NCI-H1930 (cell line): ENCODE data around the gene LRP1.

Experiments
- DNase-seq, 2 experiments: peaks; one replicate each; lab custom pipeline; 2025; lab: John Stamatoyannopoulos, UW

LRP1 gene

GRCh38 chr12:57236201-57236924 is 108.1 kb downstream of the LRP1 start:
- DNase-seq = no peak

GRCh38 chr12:57236925-57237595 is 108.8 kb downstream of the LRP1 start:
- DNase-seq = no peak

GRCh38 chr12:57237596-57237931 is 109.3 kb downstream of the LRP1 start:
- no peak for DNase-seq

- no peak for DNase-seq
These were observed 109.9 kb downstream of the LRP1 start for GRCh38 chr12:57237932-57238853.

- peak; percentile 76 to 92 for DNase-seq
These were observed 110.7 kb downstream of the LRP1 start for GRCh38 chr12:57238854-57239554.

DNA sequence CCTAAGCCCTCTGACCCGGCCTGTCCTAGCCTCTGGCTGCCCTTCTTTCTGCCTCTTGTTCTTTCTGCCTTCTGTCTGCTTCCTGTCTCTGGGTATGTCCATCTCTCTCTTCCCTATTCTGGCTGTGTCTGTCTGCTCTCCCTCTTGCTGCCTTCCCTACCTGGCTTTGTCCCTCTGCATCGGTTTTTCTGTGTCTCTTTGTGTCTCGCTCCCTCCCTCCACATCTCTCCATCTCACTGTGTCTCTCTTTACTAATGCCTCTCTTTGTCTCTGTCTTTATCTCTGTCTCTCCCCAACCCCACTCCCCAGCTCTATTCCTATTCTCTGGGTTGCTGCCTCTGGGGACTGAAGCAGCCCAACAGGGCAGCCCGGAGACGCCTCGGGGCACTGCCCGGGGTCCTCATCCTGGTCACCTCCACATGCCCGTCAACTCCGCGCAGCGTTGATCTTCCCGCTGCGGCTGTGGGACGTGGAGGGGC is 111.3 kb downstream of the LRP1 start:
- DNase-seq = peak in 1 of 2 experiments; percentile 58

DNA sequence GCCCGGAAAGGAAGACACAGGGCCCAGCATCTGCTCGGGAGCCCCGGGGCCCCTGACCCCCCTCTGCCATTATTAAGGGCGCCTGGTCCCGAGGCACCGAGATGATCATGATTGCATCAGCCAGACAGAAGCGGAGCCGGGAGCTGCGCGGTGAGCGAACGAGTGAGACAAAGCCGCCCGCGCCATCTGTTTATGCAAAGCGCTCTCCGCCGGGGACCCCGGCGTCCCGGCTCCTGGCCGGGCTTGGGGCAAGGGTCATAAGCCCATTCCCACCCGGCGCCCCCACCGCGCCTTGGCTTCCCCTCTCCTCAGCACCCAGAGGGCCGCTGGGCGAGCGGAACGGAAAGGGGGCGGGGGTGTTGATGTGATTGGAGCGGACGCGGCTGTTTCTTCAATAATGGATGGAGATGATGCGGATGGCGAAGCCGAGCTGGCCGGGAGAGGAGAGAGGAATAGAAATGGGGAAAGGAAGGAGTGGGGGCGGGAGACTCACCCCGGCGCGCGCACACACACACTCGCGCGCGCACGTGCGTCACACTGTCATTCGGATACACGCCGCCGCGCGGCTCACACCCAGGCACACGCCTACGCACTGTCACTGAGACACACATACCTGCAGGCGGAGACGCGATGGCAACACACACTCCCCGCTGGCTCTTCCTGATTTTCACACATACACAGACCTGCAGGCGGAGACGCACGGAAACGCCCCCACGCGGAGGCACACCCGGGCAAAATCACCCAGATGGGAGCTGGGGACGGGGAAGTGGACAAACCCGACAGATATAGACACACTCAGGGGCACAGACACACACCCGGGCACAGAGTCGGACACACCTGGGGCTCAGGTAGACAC is 112.0 kb downstream of the LRP1 start:
- DNase-seq = peak; percentile 72 to 83

DNA sequence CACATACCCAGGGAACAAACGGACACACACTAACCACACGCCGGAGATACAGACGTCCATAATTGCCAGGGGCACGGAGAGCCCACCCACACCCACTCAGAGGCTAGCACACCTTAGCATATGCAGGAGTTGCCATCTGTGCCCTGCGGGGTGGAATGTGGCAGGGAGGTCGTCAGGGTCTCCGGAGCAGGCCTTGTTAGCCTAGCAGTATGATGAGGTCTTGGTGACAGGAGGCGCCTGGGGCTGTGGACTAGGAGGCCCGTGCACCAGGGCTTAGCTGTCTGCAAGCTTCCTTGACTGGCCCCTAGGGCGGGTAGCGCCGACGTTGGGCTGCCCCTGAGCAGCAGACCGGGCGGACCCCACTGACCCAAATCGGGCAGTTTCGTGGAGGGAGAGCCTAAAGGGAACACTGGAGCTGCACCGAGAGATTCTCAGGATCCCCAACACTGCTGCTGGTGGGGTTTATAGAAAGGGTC is 112.7 kb downstream of the LRP1 start:
- DNase-seq = peak in 1 of 2 experiments; percentile 29

GRCh38 chr12:57241402-57242310 is 113.4 kb downstream of the LRP1 start:
- DNase-seq = no peak

DNA sequence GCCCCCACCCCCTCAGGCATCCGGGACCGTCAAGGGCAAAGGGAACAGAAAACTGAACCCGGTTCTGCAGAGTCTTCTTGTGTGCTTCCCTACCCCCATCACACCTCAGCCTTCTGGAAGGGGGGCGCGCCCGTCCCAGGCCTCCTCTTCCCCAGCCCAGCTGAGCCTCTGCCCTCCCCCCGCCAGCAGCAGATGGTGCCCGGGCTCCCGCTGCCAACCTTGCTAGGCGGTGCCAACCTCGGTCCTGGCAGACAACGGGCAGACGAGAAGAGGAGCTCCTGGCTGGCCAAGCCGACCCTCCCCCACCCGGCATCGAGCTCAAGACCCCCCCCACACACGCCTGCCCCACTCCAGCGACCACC is 114.0 kb downstream of the LRP1 start:
- no peak for DNase-seq

GRCh38 chr12:57242691-57243454 is 114.6 kb downstream of the LRP1 start:
- DNase-seq = peak; percentile 84 to 93

DNA sequence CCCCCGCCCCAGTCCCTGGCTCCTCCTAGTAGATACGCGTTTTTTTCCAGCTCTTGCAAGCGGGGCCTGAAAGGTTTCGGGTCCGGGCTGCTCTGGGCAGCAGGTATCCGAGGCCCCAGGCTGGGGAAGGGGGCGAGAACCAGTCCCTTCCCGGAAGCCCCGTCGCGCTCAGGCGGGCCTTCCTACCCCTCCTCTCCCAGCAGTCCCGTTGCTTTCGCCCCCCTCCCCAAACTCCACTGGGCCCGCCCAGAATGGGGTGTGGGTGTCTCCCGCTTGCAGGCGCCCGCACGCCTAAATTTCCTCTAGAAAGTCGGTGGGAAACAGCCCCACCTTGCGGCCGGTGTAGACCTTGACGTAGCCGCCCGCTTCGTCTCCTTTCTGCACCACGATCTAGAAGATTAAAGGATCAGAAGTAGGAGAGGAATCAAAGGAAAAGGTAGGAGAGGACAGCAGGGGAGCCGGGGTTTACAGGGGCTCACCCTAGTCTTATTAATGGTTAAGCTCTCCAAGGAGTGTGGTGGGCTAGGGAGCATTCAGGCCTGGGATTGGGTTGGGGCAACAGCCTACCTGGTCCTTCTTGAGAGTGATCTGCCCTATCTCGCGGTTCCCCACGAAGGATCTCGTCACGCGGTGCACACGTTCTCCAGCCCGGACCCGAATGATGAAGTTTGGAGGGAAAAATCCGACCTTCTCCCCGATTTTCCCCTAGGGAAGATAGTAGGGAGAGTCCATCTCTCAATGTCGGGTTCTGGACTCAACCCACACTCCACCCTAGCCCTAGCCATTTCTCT is 115.4 kb downstream of the LRP1 start:
- DNase-seq = peak; percentile 55 to 87

DNA sequence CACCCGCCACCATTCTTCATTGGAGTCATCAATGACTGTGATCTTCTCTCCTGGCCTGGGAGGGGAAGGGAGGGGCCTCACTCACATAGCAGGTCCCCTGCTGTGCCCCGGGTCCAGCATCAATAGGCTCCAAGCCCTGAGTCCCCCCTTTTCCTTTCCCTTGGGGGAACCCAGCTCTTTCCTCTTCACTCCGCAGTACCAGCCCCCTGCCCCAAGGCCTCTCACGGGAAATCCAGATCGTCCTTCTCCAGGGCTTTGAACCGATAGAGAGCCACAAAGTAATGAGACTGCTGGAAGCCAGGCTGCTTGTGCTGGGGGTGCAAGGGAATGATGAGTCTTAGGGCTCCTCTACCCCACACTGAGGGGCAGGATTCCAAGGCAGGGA is 116.0 kb downstream of the LRP1 start:
- DNase-seq = no peak

DNA sequence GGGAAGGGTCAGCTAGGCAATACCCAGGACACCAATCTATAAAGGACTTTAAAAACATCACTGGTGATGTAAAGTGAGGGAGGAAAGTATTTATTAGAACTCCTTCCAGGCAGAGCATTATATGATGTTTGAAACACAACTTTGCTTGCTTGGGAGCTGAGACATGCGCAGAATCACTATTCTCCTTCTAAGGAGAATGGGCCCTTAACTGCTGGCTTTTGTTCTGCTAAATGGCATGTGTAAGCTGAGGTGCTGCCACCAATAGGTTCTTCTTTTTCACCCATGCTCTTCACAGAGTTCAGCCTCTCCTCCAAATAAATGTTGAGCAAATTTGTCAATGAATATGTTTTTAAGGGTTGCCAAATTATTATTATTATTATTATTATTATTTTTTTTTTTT is 118.8 kb downstream of the LRP1 start:
- no peak for DNase-seq

DNA sequence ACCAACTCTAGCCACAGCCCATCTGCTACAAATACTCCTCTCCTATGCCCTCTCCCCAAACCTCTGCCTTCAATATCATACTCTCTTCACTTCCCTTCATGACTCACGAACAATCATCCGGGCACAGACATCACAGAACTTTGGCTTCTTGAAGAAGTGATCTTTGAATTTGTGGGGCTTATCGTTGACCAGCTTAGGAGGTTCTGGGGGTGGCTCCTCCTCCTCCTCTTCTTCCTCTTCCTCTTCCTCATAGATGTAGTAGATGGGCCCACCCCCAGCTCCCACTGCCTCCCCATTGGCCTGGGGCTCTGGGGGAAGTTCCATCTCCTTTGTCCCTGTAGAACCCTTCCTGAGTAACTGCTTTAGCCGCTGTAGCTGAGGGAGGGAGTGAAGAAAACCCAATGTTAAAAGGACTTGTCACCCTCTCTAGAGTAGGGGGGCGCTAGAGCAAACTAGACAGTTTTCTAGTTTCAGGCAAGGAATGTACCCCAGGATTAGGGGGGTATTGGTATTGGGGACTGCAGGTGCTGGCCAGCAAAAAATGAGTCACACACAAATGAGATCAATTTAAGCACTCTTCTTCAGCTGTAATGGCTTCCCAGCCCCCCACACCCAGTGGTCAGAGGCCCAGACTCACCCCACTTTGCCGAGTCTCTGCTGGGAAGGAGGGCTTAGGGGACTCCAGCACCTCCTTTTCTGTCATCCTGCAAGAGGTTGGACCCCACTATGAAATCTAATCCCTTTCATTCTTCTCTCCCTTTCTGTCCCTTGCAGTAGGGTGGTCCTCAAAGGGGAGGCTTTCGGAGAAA is 120.9 kb downstream of the LRP1 start:
- no peak for DNase-seq

DNA sequence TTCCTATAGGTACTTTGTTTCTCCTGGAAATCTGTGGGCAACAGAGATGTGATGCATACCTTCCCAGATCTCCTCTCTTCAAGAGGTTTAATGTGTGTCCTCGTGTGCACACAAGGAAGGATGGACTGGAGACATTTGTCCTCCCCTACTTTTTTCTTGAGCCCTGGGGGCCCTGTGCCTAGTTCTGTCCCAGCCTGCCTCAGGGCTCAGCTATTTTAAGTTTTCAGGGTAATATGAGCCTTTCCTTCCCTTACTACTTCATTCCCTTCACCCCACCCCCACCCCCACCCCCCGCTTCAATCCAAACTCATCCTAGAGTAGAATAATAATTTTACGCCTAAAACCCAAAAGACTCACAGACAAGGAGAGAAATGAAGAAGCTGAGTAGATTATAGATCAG is 122.3 kb downstream of the LRP1 start:
- DNase-seq = no peak

GRCh38 chr12:57250956-57251355 is 122.7 kb downstream of the LRP1 start, which contains the start of gene STAC3:
TSS of gene STAC3 (minus strand) at chr12:57251187. CDS start at chr12:57249636, 1,551 bp downstream.
- DNase-seq = no peak
